Stimulated activated CD8-positive, alpha-beta memory T cell treated with anti-CD3 and anti-CD28 coated beads, Interleukin-7, amount 100 ng/mL, for 1 hour (primary cell): ENCODE measurements around the gene PRDM16.

ENCODE experiments used
- DNase-seq, 2 donors: peaks; one replicate each; pipeline ENCODE4 v3.0.0-alpha.2; 2020; ENCODE audit warnings: low read depth in 2 of 2

PRDM16 gene

GRCh38 chr1:3450983-3451382 is 382.0 kb downstream of the PRDM16 start:
- DNase-seq, result no peak

GRCh38 chr1:3451994-3452865 is 383.2 kb downstream of the PRDM16 start:
- DNase-seq, result no peak

- no peak for DNase-seq
Observed at GRCh38 chr1:3452866-3453175, 383.8 kb downstream of the PRDM16 start.

GRCh38 chr1:3453203-3453761 is 384.3 kb downstream of the PRDM16 start:
- peak; percentile 29 to 56 for DNase-seq

- no peak for DNase-seq
Observed at GRCh38 chr1:3453891-3454810, 385.1 kb downstream of the PRDM16 start, which contains the start of gene ARHGEF16. ARHGEF16 (plus strand) TSS chr1:3454665; CDS start chr1:3463085, 8,420 bp downstream.

- no peak for DNase-seq
Observed at GRCh38 chr1:3454811-3455618, 386.0 kb downstream of the PRDM16 start.

GRCh38 chr1:3455670-3456448 is 386.9 kb downstream of the PRDM16 start:
- no peak for DNase-seq

- DNase-seq, result no peak
Observed at GRCh38 chr1:3456449-3456963, 387.5 kb downstream of the PRDM16 start.

- DNase-seq, result no peak
Observed at GRCh38 chr1:3456964-3457909, 388.2 kb downstream of the PRDM16 start.

- no peak for DNase-seq
Observed at GRCh38 chr1:3457910-3458883, 389.2 kb downstream of the PRDM16 start.

GRCh38 chr1:3459051-3459908 is 390.3 kb downstream of the PRDM16 start:
- no peak for DNase-seq

- no peak for DNase-seq
Observed at GRCh38 chr1:3459940-3460671, 391.1 kb downstream of the PRDM16 start.

GRCh38 chr1:3460672-3461131 is 391.7 kb downstream of the PRDM16 start:
- no peak for DNase-seq

GRCh38 chr1:3461238-3461933 is 392.4 kb downstream of the PRDM16 start:
- no peak for DNase-seq

- no peak for DNase-seq
Observed at GRCh38 chr1:3461934-3462275, 392.9 kb downstream of the PRDM16 start.
